Ureter (tissue), 1 donor: Measurements from ENCODE around the gene PDXDC1. TPM values are rescaled to one million over a fixed set of nuclear protein-coding genes. Genes with fewer than 3 reads are reported as not detected.
"Not testable (repeated sequence)": the region's sequence is repeated elsewhere in the genome, so short reads cannot be mapped to it uniquely, and the experiment has no call there.

Source experiments
- DNase-seq: peaks from one replicate; pipeline ENCODE4 v3.0.0-alpha.2; 2020; ENCODE audit warnings: low spot score
- total RNA-seq: library from RNA; stranded (reverse); gene quantifications from one replicate; pipeline ENCODE4 v1.2.4, GENCODE V29; 2023
- donor health status: DM: yes; HTN: yes; CAD: no.

Gene PDXDC1
- total RNA-seq, 1 donor from 2014 or later = 133 TPM

DNA sequence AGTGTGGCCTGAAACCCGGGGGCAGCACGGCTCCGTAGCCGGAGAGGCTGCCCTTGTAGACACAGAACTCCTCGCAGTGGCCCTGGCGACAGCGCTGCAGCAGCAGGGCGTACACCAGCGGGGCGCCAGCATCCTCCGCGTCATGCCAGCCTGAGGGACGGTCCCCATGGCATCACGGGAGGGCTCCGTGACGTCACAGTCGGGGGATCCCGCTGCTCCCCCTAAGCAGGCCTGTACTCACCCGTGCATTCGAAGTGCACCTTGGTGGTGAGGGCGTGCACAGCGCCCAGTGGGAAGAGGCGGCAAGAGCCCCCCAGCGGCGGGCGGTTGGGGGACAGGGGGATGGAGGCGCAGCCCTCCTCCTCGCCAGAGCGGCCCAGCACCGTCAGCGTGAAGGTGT is 158.7 kb downstream of the PDXDC1 start:
- not testable (repeated sequence) for DNase-seq

DNA sequence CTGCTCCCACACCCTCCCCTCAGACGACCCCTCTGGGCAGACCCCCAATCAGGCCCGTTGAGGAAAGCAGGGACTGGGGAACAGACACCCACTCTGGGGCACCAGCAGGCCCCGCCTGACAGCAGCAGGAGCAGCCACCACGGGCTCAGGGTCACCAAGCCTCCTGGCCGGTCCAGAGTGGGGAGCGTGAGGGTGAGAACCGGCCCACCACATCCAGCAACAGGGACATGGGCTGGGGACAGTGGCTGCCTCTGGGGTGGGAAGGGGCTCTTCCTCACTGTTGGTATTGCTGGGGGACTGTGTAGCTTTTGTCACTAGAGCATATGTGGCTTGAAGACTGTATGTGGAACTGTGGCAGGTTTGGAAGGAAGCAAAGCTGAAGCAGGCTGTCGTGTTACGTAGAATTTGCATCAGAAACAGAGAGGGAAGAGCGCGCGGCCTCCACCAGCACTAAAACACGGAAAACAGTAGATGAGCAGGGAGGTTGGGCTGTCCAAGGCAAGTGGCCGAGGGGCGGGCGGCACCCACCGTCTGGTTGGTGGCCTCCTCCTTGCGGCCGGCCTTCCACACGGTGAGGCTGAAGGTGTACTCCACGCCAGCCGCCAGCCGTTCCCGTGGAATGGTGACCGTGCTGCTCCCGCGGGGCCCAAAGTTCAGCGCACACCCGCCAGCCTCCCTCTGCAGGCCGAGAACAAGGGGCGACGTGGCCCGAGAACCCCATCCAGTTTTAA is 160.1 kb downstream of the PDXDC1 start:
- DNase-seq = not testable (repeated sequence)

DNA sequence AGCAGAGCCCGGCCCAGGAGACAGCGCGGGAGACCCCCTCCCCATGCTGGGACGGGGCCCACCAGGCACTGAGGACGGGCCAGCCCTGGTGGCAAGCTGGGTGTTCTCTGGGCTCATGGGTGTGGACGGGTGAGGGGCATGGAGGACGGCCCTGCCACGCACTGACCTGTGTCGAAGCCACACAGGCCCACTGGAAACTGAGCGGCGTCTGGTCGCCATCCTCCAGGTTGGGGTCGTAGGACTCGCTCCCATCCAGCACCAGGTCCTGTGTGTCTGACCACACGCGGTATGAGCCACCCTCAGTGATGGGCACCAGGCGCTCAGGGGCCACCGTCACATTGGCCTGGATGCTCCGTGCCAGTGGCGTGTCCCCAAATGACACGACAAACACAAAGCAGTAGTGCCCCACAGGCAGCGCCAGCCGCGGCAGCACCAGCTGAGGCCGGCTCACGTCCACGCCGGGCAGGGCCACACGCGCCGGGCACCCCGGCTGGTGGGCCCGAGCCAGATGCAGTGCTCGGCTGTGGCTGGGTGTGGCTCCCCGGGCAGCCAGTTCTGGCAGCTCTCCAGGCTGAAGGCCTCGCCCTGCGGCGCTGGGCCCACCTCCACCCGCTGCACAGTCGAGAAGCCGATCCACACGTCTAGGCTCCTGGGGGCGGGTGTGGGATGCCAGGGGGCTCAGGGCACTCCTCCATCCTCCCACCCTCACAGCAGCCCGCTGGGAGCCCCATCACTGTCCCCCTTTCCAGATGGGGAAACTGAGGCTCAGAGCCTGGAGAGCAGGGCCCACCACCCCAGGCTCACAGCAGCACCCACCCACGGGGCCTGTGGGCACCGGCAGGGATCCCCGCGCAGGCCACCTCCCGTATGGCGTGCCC is 160.9 kb downstream of the PDXDC1 start:
- not testable (repeated sequence) for DNase-seq

DNA sequence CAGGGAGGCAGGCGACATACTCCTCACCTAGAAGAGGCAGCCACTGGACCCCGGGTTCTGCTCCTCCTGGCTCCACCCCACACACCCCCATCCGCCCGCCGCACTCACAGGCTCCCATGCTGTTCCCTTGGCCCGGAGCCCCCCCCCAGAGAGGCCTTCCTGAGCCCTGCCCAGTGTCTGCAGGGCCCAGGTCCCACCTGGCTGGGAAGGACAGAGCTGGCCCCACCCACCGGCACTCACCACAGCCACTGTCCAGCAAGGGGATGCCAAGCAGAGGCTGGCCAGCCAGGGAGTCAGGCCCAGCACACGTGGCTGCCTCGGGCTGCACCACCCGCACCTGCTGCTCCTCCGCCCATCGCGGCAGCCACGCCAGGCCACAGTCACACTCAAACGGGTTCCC is 162.7 kb downstream of the PDXDC1 start:
- not testable (repeated sequence) for DNase-seq

DNA sequence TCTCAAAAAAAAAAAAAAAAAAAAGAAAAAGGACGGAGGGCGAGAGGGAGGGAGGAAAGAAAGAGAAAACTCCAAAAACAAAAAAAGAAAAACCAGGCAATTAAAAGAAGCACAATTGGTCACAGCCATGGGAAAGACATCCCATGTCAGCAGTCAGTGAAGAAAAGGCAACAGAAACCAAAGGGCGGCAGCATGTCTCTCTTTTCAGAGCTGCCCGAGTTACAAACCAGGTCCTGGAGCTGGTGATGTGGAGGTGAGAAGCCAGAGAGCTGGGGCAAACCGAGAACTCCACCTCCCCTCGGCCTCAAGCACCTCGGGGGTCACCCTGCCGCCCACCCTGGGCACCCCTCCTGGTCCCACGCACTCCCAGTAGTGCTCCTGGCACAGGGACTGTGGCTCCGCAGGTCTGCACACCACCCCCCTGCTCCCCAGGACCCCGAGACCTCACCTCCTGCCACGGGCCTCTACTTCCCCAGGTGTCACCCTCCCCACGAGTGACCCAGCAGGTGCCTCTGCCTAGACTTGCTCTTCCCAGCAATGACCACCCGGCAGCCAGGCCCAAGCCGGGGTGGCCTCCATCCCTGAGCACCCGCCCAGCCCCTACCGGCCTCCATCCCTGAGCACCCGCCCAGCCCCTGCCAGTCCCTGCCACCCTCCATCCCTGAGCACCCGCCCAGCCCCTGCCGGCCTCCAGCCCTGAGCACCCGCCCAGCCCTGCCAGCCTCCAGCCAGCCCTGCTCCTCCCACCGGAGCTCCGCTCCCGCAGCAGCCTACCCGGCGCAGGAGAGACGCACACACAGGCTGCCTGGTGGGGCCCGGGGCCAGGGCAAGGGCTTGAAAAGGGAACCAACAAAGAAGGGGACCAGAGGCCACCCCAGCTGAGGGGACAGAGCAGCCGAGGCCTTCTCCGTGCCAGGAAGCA is 165.9 kb downstream of the PDXDC1 start:
- DNase-seq = not testable (repeated sequence)

DNA sequence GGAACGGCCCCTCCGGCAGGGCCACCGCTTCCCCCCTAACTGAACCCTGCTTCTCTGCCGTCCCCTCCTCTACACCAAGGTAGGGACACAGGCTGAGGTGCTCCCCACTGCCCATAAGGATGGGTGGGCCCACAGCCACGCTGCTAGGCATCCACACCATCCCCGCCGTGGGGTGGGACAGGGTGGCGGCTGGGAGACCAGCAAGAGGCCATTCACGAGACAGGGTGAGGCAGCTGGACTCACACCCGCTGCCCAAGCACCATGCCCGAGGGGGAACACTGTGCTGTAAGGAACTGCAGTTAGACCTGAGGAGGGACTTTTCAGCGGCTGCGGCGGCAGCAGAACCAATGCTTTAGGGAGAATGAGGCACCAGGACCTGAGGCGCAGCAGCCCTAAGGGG is 166.8 kb downstream of the PDXDC1 start:
- no peak for DNase-seq

DNA sequence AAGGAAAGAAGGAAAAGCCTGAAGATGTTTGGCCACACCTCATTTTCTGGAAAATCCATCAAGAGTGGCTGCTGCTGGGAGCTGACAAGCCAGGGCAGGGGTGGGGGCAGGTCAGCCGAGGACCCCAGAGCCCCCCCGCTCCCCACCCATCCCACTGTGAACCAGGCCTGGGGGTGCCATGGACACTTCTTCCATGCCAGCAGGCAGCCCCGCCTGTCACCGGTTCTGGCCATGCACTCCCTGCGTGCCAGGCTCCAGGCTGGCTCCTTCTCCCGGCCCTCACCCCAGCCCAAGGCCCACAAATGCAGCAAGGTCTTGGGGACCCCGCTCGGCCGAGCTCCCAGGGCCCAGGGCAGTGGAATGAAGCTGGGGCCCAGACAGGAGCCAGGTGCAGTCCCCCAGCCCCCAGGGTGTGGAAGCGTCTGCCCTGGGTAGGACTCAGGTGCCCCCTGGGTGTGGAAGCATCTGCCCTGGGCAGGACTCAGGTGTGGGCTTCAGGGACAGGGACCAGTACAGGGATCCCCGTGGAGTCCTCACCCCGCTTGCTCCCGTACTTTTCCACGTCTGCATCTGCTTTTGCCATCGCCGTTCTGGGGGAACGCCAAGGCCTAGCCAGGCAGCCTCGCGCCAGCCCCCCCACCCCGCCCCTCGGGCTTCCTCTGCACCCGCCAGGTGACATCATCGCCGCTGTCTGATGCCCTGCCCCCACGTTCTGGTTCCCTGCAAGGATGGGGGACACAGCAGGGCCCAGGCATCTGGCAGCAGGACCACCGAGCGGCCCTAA is 167.5 kb downstream of the PDXDC1 start:
- DNase-seq = not testable (repeated sequence)

DNA sequence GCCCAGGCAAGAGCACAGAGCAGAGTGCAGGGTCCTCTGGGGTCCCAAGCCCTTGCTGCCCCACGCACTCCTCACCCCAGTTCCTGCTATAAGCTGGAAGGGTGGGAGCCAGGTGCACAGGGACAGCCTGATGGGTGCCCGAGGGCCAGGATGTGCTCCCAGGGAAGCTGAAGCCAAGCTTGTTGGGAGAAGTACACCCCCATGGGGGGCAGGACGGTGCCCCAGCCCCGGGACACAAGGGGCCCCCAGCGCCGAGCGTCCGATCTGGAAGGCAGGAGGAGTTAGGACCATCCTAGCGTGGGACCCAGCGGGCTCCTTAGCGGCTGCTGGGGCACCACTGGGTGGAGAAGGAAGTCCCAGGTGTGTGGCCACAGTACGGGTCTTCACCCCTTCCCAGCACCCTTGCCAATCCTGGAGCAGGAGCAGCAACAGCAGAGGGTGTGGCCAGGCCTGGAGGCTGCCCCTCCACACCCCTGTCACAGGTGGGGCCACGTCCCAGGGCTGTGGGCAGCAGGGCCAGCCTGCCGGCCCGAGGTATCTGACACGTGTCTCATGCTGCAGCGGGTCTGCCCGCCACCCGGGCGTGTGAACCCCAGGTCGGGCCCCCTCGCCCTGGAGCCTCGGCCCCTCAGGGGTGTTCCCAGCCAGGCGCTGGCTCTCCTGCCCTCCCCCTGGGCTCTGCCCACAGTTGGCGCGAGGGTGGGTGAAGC is 168.2 kb downstream of the PDXDC1 start:
- DNase-seq = not testable (repeated sequence)

DNA sequence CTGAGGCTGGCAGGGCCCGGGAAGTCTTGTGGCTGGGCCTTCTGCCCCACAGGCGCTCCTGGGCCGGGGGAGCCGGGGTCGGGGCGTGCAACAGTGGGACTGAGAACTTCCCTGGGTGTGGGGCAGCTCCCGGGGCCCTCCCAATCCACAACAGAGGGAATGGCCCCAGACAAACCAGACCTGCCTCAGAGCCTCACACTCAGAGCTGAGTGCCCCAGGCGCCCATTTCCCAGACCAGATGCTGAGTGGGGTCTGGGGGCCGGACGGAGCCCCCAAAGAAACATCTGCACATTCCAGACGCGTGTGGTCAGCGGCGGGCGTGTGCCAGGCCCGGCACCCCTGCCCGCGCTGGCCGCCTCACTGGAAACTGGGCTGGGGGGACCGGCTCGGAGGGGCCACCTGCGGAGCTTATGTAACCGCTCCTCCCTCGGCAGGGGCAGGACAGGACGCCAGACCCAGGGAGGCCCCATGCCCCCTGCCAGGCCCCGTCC is 168.8 kb downstream of the PDXDC1 start:
- not testable (repeated sequence) for DNase-seq

DNA sequence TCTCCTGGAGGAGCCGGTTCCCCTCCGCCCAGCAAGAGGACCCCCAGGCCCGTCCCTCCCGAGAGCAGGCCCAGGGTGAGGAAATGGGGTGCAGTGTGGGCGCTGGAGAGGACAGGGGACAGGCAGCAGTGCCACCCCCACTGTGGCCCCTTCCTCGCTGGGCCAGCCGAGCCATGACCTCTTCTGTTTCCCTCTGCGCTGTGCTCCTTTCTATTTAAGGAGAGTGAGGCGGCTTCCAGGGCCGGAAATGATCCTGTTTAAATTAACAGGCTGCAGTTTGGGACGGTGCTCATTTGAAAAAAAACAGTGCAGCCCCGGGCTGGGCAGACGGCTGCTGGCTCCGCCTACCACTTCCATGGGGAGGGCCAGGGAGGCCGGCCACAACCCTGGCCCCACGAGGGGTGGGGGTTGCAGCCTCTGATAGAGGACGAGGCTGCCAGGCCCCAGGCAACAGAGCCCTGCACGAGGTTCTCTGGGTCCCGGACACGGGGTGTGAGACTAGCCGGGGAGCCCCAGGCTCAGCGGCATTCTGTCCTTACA is 169.3 kb downstream of the PDXDC1 start:
- not testable (repeated sequence) for DNase-seq

DNA sequence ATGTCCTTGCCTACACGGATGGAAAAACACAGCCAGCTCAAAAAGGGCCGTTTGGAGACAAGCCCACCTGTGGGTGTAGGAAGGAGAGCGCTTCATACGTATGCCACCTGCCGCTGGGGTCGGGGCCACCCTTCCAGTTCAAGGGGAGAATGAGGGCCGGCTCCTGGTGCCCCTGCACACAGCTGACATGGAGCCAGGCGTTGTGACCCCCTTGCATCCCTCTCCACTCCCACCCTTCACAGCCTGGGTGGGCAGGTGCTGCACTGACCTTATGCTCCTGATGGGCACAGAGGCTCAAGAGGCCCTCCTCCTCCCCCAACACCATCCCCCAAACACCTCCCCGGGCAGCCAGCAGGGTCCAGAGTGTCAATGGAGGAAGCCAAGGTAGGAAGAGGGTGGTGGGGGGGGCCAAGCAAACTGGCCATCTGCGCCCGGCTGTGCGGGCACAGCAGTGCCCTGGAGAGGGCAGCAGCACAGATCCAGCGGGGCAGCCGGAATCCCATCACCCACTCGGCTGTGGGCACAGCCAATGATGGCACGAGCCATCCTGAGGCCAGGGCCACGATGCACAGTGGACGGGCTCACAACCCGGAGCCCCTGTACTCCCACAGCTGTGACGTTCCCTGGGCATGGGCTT is 170.1 kb downstream of the PDXDC1 start:
- not testable (repeated sequence) for DNase-seq

DNA sequence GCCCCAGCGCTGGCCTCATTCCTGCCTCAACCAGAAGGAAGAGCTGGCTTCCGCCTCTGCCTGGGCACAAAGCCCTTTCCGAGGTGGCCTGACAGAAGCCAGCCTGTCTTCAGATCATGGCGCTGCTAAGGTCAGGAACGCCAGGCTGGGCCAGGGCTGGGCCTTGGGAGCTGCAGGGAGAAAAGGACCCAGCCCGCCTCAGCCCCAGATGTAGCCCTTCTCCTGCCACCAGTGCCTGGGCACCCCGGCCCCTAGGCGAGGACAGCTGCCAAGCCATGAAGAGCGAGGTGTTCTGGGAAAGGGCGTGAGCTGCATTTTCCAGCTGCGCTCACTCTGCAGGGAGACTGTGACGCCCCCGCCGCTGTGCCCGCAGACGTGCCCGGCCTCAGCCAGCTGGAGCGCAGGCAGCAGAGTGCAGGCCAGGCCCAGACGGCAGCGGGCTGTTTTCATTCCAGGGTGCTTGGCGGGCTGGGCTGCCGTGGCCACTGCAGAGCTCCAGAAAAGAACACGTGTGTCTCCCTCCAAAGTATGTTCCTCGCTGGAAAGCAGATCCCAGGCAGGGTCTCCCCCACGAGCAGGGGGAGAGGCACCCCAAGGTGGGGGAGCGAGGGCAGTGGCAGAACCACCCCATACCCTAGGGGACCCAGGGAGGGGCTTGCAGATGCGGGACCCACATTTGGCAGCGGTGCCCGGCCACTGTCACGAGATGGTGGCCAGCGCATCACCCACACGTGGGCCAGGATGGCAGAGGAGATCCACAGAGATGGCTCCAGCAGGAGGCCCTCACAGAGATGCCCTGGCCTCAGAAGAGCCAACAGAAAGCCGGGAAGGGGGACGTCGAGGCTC is 170.8 kb downstream of the PDXDC1 start:
- not testable (repeated sequence) for DNase-seq

DNA sequence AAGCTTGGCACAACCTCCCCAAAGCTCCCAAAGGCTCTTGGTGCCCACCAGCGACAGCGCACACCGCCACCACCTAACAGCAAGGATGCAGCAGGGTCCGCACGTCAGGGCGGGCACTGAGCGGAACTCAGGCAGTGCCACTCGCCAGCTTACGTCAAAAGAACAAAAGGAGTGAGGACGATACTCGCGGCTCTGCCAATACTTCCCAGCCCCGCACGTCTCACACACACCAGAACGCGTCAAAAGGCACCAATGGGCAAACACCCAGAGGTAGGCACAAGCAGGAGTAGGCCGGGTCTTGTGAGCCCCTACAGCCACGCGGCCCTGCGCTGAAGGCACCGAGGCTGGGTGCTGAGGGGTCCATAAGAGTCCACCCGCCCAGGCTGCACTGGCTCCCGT is 171.4 kb downstream of the PDXDC1 start:
- not testable (repeated sequence) for DNase-seq

DNA sequence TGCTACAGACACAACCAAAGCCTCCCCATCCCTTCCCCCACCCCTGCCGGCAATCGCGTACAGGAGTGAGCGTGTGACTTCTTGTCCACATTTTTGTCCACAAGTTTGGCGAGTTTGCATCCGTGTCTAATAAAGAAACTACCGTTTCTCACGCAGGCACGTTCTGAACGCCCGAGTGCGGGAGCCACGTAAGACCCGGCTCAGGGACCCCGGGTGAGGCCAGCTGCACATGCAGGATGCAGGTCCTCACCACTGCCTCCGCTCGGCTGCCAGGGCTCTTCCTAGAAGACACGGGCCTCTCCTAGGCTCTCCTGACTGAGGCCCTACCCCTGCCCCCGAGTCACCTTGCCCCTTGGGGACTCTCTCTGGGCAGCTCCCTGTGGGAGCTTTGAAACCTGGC is 174.0 kb downstream of the PDXDC1 start:
- not testable (repeated sequence) for DNase-seq

DNA sequence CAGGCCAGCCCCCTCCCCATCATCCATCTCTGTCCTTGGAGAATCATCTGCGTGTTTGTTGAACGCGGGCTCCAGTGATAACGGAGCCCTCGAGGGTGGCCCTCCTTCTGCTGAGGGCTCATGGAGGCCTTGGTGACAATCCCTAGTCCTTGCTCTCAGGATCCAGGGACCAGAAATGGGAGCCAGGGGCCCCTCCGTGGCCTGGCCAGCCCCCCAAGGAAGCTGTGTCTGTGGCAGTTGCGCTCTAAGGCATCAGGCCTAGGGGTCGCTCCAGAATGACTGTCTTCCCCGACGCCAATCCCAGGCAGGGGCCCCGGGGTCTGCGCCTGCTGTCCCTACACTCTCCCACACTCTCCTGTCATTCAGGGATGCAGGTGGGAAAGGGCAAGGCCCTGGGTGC is 174.4 kb downstream of the PDXDC1 start:
- not testable (repeated sequence) for DNase-seq

DNA sequence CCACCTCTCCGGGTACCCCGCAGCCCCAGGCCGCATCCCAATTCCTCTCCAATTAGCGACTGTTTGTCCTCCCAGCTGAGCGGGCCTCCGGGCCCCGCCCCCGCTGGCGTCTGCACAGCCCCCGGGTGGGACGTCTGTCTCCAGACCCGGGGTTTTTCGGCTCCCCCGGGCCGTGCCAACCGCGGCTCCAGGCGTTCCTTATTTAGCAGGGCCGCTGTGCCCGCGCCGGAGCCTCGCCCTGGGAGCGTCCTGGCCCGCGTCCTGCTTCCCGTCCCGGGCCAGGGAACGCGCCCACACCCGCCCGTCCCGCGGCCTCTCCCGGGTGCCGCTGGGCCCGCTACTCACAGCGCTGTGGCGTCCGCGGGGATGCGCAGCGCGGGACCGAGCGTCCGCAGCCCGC is 179.2 kb downstream of the PDXDC1 start:
- DNase-seq = peak; percentile 55

DNA sequence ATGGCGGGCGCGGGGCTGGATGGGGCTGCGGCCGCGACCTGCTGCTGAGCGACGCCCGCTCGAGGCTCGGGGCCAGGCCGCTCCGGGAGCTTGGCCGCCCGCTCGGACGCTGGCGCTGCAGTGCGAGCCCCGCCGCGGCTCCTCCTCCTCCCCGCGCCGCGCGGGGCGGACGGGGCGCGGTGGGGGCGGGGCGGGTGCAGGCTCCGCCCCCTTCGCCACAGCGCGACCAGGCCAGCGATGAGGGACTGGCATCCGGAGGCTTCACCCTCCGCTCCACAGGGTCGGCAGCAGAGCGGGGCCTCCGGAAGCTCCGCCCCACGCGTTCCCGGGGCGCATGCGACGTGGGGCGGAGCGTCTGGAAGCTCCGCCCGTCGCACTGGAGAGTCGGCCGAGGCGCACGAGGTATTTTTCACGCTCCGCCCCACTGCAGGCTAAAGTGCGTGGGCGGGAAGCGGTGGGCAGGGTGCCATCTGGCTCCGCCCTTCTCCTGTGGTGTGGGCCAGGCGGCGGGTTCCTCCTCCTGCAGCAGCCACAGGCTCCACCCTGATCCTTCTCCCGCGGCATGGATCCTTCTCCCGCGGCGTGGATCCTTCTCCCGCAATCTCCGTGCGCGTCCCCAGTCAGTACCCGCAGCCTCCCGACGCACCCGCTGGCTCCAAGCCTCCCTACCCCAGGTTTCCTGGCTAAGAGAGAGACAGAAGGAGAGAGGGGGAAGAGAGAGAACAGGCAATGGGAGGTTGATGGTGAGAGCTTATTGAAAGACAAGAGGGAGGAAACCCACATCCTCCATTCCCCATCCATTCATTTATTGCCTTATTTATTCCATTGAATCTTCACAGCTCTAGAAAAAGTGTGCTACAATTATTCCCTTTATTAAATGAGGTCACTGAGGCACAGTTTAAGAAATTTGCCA is 180.1 kb downstream of the PDXDC1 start:
- DNase-seq = peak; percentile 92
